ENCODE measurements around the gene NUDT22. TPM values are rescaled to one million over a fixed set of nuclear protein-coding genes. Genes with fewer than 3 reads are reported as not detected.

Gene NUDT22
- total and polyA plus RNA-seq, 2 of the 8 experiments (the other 6 are each of a cell fraction or from before 2014, with no cell fraction given) = 43.4 to 69.0 TPM

DNA sequence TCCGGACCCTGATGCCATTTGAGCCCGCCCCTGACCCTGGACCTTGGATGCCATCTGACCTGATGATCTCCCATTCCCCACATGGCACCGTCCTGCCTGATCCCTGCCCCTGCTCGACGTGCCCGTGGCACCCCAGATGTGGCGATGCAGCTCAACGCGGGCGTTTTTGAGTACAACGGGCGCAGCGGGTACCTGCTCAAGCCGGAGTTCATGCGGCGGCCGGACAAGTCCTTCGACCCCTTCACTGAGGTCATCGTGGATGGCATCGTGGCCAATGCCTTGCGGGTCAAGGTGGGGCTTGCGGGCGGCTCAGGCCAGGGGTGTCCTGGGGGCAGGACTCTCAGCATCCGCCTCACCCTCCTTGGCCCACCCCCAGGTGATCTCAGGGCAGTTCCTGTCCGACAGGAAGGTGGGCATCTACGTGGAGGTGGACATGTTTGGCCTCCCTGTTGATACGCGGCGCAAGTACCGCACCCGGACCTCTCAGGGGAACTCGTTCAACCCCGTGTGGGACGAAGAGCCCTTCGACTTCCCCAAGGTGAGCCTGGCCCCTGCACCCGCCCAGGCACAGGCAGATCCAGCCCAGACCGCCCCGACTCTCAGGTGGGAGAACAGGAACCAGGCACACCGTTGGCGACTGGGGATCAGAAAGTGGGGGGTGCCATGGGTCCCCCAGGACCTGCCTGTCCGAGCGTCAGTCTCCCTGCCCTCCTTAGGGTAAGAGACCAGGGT is 36.4 kb downstream of the NUDT22 start (continued):
- no peak for TF ChIP-seq FOSL1 (IDR thresholded peaks at IDR 0.05; ENCODE audit: insufficient read depth, low read depth, low read length)
- no peak for TF ChIP-seq RBBP5 (IDR thresholded peaks at IDR 0.05; ENCODE audit: borderline replicate concordance, low read depth, low read length)
- TF ChIP-seq, protein P1, sequence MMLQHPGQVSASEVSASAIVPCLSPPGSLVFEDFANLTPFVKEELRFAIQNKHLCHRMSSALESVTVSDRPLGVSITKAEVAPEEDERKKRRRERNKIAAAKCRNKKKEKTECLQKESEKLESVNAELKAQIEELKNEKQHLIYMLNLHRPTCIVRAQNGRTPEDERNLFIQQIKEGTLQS (IDR thresholded peaks at IDR 0.05; ENCODE audit: insufficient read depth, low read depth, low read length) = no peak

All from H1 (cell line).